IMR-90 (cell line): ENCODE measurements around the gene LIX1. TPM values are rescaled to one million over a fixed set of nuclear protein-coding genes. Genes with fewer than 3 reads are reported as not detected.

Experiments
- ATAC-seq: fragments of 200-7000 bp; cut with Tn5 transposase; 2 replicates; pipeline ENCODE4 v1.9.1; 2020; ENCODE audit warnings: low read depth, mild to moderate bottlenecking, moderate library complexity
- BruUV-seq: library from RNA; stranded (reverse); fragments of 400-500 nt; replicated peaks from 2 replicates; lab custom pipeline; 2021; lab: Mats Ljungman, UMichigan
- CTCF ChIA-PET: fragments of 300-600 bp; formaldehyde crosslinking; extraction: SDS; loops from one replicate; lab custom pipeline; 2021; ENCODE audit warnings: antibody characterized with exemption; lab: Yijun Ruan, JAX
- POLR2A ChIA-PET: fragments of 300-600 bp; sonication (Branson Sonifier 250); formaldehyde crosslinking; loops from one replicate; lab custom pipeline; 2022; ENCODE audit warnings: antibody characterized with exemption; ENCODE audit not compliant: unreplicated experiment; lab: Charles Lee
- DNase-seq: peaks from one replicate; pipeline ENCODE4 v3.0.0; 2013
- H2AFZ ChIP-seq: replicated peaks from 2 replicates; pipeline ENCODE3; 2013; ENCODE audit warnings: low read length, mild to moderate bottlenecking; ENCODE audit not compliant: poor library complexity
- H2AK5ac ChIP-seq: 2 replicates; pipeline ENCODE4 v1.6.1; 2013; ENCODE audit warnings: low read depth, low read length, inconsistent platforms
- H2AK9ac ChIP-seq: replicated peaks from 2 replicates; pipeline ENCODE3; 2013; ENCODE audit warnings: mild to moderate bottlenecking, low read depth, low read length, moderate library complexity; ENCODE audit not compliant: poor library complexity
- H2BK120ac ChIP-seq: 2 replicates; pipeline ENCODE4 v1.6.1; 2013; ENCODE audit warnings: low read depth, low read length, inconsistent platforms
- H2BK15ac ChIP-seq: 3 replicates; pipeline ENCODE4 v1.6.1; 2013; ENCODE audit warnings: low read depth, low read length, inconsistent platforms
- H2BK20ac ChIP-seq: 2 replicates; pipeline ENCODE4 v1.6.1; 2013; ENCODE audit warnings: low read depth, mild to moderate bottlenecking, inconsistent platforms, low read length, moderate library complexity
- H2BK5ac ChIP-seq: 2 replicates; pipeline ENCODE4 v1.6.1; 2013; ENCODE audit warnings: mild to moderate bottlenecking, low read depth, low read length, inconsistent platforms; ENCODE audit not compliant: poor library complexity, severe bottlenecking
- H3K14ac ChIP-seq: replicated peaks from 2 replicates; pipeline ENCODE4 v1.6.1; 2013; ENCODE audit warnings: low read depth, low read length, inconsistent platforms
- H3K18ac ChIP-seq: 2 replicates; pipeline ENCODE4 v1.6.1; 2013; ENCODE audit warnings: low read depth, low read length, control low read depth
- H3K23ac ChIP-seq: 2 replicates; pipeline ENCODE4 v1.6.1; 2013; ENCODE audit warnings: low read depth, low read length, inconsistent platforms
- H3K27ac ChIP-seq: 2 replicates; pipeline ENCODE4 v1.5.1; 2013; ENCODE audit warnings: mild to moderate bottlenecking, control low read depth, low read length; ENCODE audit not compliant: insufficient read depth
- H3K27me3 ChIP-seq: 2 replicates; pipeline ENCODE4 v1.6.1; 2013; ENCODE audit warnings: low read length; ENCODE audit not compliant: control insufficient read depth, insufficient read depth
- H3K36me3 ChIP-seq: 2 replicates; pipeline ENCODE4 v1.6.1; 2013; ENCODE audit warnings: low read length, mixed read lengths; ENCODE audit not compliant: control insufficient read depth, insufficient read depth
- H3K4ac ChIP-seq: 2 replicates; pipeline ENCODE4 v1.6.1; 2013; ENCODE audit warnings: low read depth, low read length, inconsistent platforms
- H3K4me1 ChIP-seq: 2 replicates; pipeline ENCODE4 v1.6.1; 2013; ENCODE audit warnings: low read length, mixed read lengths; ENCODE audit not compliant: control insufficient read depth, insufficient read depth
- H3K4me2 ChIP-seq: 2 replicates; pipeline ENCODE4 v1.6.1; 2013; ENCODE audit warnings: low read depth, mild to moderate bottlenecking, control low read depth, low read length, moderate library complexity
- H3K4me3 ChIP-seq: 2 replicates; pipeline ENCODE4 v1.5.1; 2013; ENCODE audit warnings: low read depth, mild to moderate bottlenecking, control low read depth, low read length, moderate library complexity; ENCODE audit not compliant: insufficient read depth
- H3K56ac ChIP-seq: 2 replicates; pipeline ENCODE4 v1.6.1; 2013; ENCODE audit warnings: low read length, inconsistent platforms; ENCODE audit not compliant: insufficient read depth; ENCODE audit errors: extremely low read depth
- H3K79me1 ChIP-seq, 2 experiments: 2 replicates each; pipeline ENCODE4 v1.6.1; 2013; ENCODE audit warnings: low read length in 2 of 2, inconsistent platforms in 1 of 2, low read depth in 1 of 2
- H3K9ac ChIP-seq: 2 replicates; pipeline ENCODE4 v1.6.1; 2013; ENCODE audit warnings: low read depth, low read length, control low read depth
- H3K9me1 ChIP-seq: 2 replicates; pipeline ENCODE4 v1.6.1; 2013; ENCODE audit warnings: low read length, inconsistent platforms; ENCODE audit not compliant: insufficient read depth
- H3K9me3 ChIP-seq: 2 replicates; pipeline ENCODE4 v1.6.1; 2013; ENCODE audit warnings: low read length; ENCODE audit not compliant: control insufficient read depth, insufficient read depth
- H4K20me1 ChIP-seq: 2 replicates; pipeline ENCODE4 v1.6.1; 2013; ENCODE audit warnings: low read length, inconsistent platforms; ENCODE audit not compliant: insufficient read depth
- H4K5ac ChIP-seq: 2 replicates; pipeline ENCODE4 v1.6.1; 2013; ENCODE audit warnings: mild to moderate bottlenecking, low read depth, low read length, control low read depth
- H4K8ac ChIP-seq, 2 experiments: 2 replicates each; pipeline ENCODE4 v1.6.1; 2013; ENCODE audit warnings: low read depth in 2 of 2, low read length in 2 of 2, control low read depth in 1 of 2, inconsistent platforms in 1 of 2
- H4K91ac ChIP-seq: 2 replicates; pipeline ENCODE4 v1.6.1; 2013; ENCODE audit warnings: low read depth, low read length, inconsistent platforms; ENCODE audit not compliant: insufficient read depth
- BHLHE40 ChIP-seq: fragments of 150-350 bp; IDR thresholded peaks from 2 replicates; pipeline ENCODE4 v1.6.1; 2016; ENCODE audit warnings: mild to moderate bottlenecking, low read depth, low read length
- CEBPB ChIP-seq: IDR thresholded peaks from 2 replicates; pipeline ENCODE4 v1.6.1; 2012; ENCODE audit warnings: low read depth, low read length, improper control_type of control experiment
- CHD1 ChIP-seq: IDR thresholded peaks from 2 replicates; pipeline ENCODE4 v1.6.1; 2012; ENCODE audit warnings: low read depth, low read length, improper control_type of control experiment
- FOS ChIP-seq: fragments of 150-350 bp; IDR thresholded peaks from 2 replicates; pipeline ENCODE4 v1.6.1; 2016; ENCODE audit warnings: low read depth, low read length
- MAFK ChIP-seq: IDR thresholded peaks from 2 replicates; pipeline ENCODE4 v1.6.1; 2012; ENCODE audit warnings: low read depth, low read length, improper control_type of control experiment
- MAZ ChIP-seq: IDR thresholded peaks from 2 replicates; pipeline ENCODE4 v1.6.1; 2012; ENCODE audit warnings: low read depth, mild to moderate bottlenecking, low read length, improper control_type of control experiment, moderate library complexity, borderline replicate concordance
- MXI1 ChIP-seq: IDR thresholded peaks from 2 replicates; pipeline ENCODE4 v1.6.1; 2012; ENCODE audit warnings: low read depth, mild to moderate bottlenecking, low read length, moderate library complexity, borderline replicate concordance
- NFE2L2 ChIP-seq: fragments of 150-350 bp; IDR thresholded peaks from 2 replicates; pipeline ENCODE4 v1.6.1; 2016; ENCODE audit warnings: low read depth, mild to moderate bottlenecking, low read length
- RAD21 ChIP-seq: IDR thresholded peaks from 2 replicates; pipeline ENCODE4 v1.6.1; 2012; ENCODE audit warnings: low read length, improper control_type of control experiment
- RCOR1 ChIP-seq: IDR thresholded peaks from 2 replicates; pipeline ENCODE4 v1.6.1; 2012; ENCODE audit warnings: mild to moderate bottlenecking, low read length, improper control_type of control experiment; ENCODE audit not compliant: insufficient replicate concordance
- RFX5 ChIP-seq: IDR thresholded peaks from 2 replicates; pipeline ENCODE4 v1.8.0; 2012; ENCODE audit warnings: low read depth, mild to moderate bottlenecking, low read length, moderate library complexity
- SMC3 ChIP-seq: fragments of 150-350 bp; IDR thresholded peaks from 2 replicates; pipeline ENCODE4 v1.6.1; 2016; ENCODE audit warnings: low read depth, mild to moderate bottlenecking, antibody characterized with exemption, low read length, moderate library complexity
- USF2 ChIP-seq: fragments of 150-350 bp; IDR thresholded peaks from 2 replicates; pipeline ENCODE4 v1.6.1; 2017; ENCODE audit warnings: mild to moderate bottlenecking, antibody characterized with exemption, low read length, low read depth
- WGBS, 2 experiments: methylation state at CpG; one replicate each; pipeline versions ENCODE4 v1.1.5 to v1.1.7; 2013; ENCODE audit warnings: missing lambda C conversion rate in 2 of 2; ENCODE audit not compliant: insufficient read length in 1 of 2; ENCODE audit errors: extremely low coverage in 2 of 2; 5-methylcytosine and 5-hydroxymethylcytosine counted together
- dilution Hi-C: fragments of 300-500 bp; cut with HindIII; formaldehyde crosslinking; loops from one replicate; pipeline ENCODE4 v1.14.3; 2018; ENCODE audit warnings: low sequenced_read_pairs; ENCODE audit not compliant: unreplicated experiment
- in situ Hi-C: fragments of 300-500 bp; cut with MboI; formaldehyde crosslinking; loops from 3 replicates; pipeline ENCODE4 v1.14.3; 2019; ENCODE audit warnings: low sequenced_read_pairs, inconsistent platforms, mixed read lengths
- intact Hi-C: fragments of 100-400 bp; cut with micrococcal nuclease; formaldehyde crosslinking; loops from 2 replicates; pipeline ENCODE4 v1.10.0; 2022
- polyA plus RNA-seq, 3 experiments: library from polyadenylated mRNA; depleted of rRNA; stranded (reverse); fragments of >200 nt; gene quantifications; 2 replicates each; pipeline ENCODE4 v1.2.3, GENCODE V29; 2012; ENCODE audit warnings: low replicate concordance in 1 of 3
- total RNA-seq: library from RNA; depleted of rRNA; stranded (reverse); fragments of >200 nt; gene quantifications from 2 replicates; pipeline ENCODE4 v1.2.3, GENCODE V29; 2012
- TF ChIP-seq, protein P1 (sequence below): fragments of 150-350 bp; IDR thresholded peaks from 2 replicates; pipeline ENCODE4 v1.6.1; 2016; ENCODE audit warnings: low read depth, mild to moderate bottlenecking, low read length, moderate library complexity, borderline replicate concordance

Gene LIX1
- total and polyA plus RNA-seq, 2 of the 4 experiments (the other 2 are of a cell fraction), result not detected

DNA sequence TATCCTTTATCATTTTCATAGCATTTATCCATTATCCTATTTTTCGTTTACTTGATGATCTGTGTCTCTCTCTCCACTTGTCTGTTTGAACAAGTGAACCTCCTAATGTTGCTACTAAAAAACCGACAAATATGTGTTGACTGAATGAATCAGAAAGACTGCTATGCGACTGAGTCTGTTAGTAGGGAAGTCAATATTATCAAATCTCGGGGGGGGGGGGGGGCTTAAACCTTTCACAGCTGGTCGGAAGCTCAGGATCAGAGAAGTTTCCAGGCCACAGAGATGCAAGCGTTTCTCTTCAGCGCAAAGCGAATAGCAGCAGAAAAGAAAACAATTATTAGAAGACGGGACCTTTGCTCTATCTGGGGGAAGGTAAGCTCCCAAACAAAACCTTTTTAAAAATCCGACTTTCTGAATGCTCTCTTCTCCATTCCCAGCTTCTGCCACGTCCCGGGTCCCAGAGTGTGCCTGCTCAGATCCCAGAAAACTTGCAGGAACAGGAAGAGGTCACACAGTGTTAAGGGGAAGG is 40.2 kb upstream of the LIX1 start:
- H3K14ac ChIP-seq, result peak overlapping the region; percentile 86
- in situ Hi-C loops, result loop anchor here (10.0 kb wide), 1 partner anchor 1592 kb away; the partner anchor contains the start of gene RGMB
- peak overlapping the region; percentile 82 for H3K4me3 ChIP-seq
- H4K91ac ChIP-seq, result peak overlapping the region; percentile 67; the same call in 1 of the 2 replicates
- peak overlapping the region; percentile 76 for H4K5ac ChIP-seq
- H4K8ac ChIP-seq, result peak overlapping the region; percentile 81 to 99
- no peaks in the 10 kb centered on the region; the same call in 1 of the 2 replicates for H3K9me1 ChIP-seq
- H3K27ac ChIP-seq, result peak overlapping the region; percentile 86
- H2BK120ac ChIP-seq, result peak overlapping the region; percentile 58; the same call in 1 of the 2 replicates
- ChIA-PET CTCF (interaction anchor here (0.6 kb wide), 2 partner anchors 180 to 947 kb away, joined by 3 to 4 read pairs; no protein-coding TSS in a partner anchor), POLR2A (interaction anchor here (0.6 kb wide), 1 partner anchor 832 kb away, joined by 3 read pairs; no protein-coding TSS in a partner anchor)
- dilution Hi-C loops, result no loop called here
- H3K4me1 ChIP-seq, result peaks cover 2% of the 10 kb centered on the region; the same call in 1 of the 2 replicates
- 0% methylated on average over 5 of the region's 12 CpGs; no CpG with 5 or more reads in 1 of the 2 experiments for WGBS, 2 experiments
- peak overlapping the region; percentile 96 for H3K9ac ChIP-seq
- peak overlapping the region; percentile 86 for H2AFZ ChIP-seq
- H4K20me1 ChIP-seq, result no peaks in the 10 kb centered on the region
- peak overlapping the region; percentile 100 for H3K56ac ChIP-seq
- H3K4ac ChIP-seq, result peak overlapping the region; percentile 92
- peaks cover 9% of the 10 kb centered on the region for H3K36me3 ChIP-seq
- ATAC-seq (peak; percentile 6), DNase-seq (peak; percentile 36)
- H3K23ac ChIP-seq, result peak overlapping the region; percentile 82
- H2AK5ac ChIP-seq, result 0 out of 2 replicates have a peak overlapping the region, but pooled peaks have one; percentile 20
- peak overlapping the region; percentile 67; the same call in 2 of the 3 replicates for H2BK15ac ChIP-seq
- H2BK20ac ChIP-seq, result no peak overlapping the region
- H3K27me3 ChIP-seq, result no peaks in the 10 kb centered on the region
- peak overlapping the region; percentile 79 for H3K18ac ChIP-seq
- H3K79me1 ChIP-seq, result peaks cover 18 to 36% of the 10 kb centered on the region in 2 experiments
- H3K4me2 ChIP-seq, result peak overlapping the region; percentile 93
- peak overlapping the region; percentile 83 for H2AK9ac ChIP-seq
- H3K9me3 ChIP-seq, result no peaks in the 10 kb centered on the region
- BruUV-seq, result TSS peak; percentile 88
- intact Hi-C loops, result loop anchor here (2.0 to 5.0 kb wide), 4 partner anchors 350 to 1645 kb away; partner anchors contain the start of gene RGMB
- H2BK5ac ChIP-seq, result peak overlapping the region; percentile 97
- no peak for TF ChIP-seq RCOR1
- no peak for TF ChIP-seq NFE2L2
- TF ChIP-seq MXI1, result no peak
- TF ChIP-seq SMC3, result no peak
- no peak for TF ChIP-seq CHD1
- TF ChIP-seq MAZ, result no peak
- TF ChIP-seq RAD21, result no peak; the same call in 1 of the 2 replicates
- TF ChIP-seq RFX5, result no peak
- no peak for TF ChIP-seq USF2
- TF ChIP-seq, protein P1, sequence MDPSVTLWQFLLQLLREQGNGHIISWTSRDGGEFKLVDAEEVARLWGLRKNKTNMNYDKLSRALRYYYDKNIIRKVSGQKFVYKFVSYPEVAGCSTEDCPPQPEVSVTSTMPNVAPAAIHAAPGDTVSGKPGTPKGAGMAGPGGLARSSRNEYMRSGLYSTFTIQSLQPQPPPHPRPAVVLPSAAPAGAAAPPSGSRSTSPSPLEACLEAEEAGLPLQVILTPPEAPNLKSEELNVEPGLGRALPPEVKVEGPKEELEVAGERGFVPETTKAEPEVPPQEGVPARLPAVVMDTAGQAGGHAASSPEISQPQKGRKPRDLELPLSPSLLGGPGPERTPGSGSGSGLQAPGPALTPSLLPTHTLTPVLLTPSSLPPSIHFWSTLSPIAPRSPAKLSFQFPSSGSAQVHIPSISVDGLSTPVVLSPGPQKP, result no peak
- no peak for TF ChIP-seq FOS
- TF ChIP-seq BHLHE40, result no peak
- no peak for TF ChIP-seq MAFK
- no peak for TF ChIP-seq CEBPB
